GM10847 (cell line): ENCODE measurements around the gene CDK11B.

ENCODE experiments used
- POLR2A ChIP-seq: IDR thresholded peaks from 2 replicates; pipeline ENCODE4 v1.6.1; 2011; ENCODE audit not compliant: insufficient read length; ENCODE audit errors: extremely low read depth

The CDK11B gene

GRCh38 chr1:1627829-1628753 is 30.7 kb downstream of the CDK11B start:
- TF ChIP-seq POLR2A = no peak

GRCh38 chr1:1627261-1627828 is 31.5 kb downstream of the CDK11B start:
- no peak for TF ChIP-seq POLR2A

GRCh38 chr1:1626207-1627141 is 32.3 kb downstream of the CDK11B start:
- TF ChIP-seq POLR2A = no peak

- no peak for TF ChIP-seq POLR2A
These were observed 33.0 kb downstream of the CDK11B start for GRCh38 chr1:1625824-1626206.

GRCh38 chr1:1625404-1625775 is 33.4 kb downstream of the CDK11B start:
- no peak for TF ChIP-seq POLR2A

- TF ChIP-seq POLR2A = no peak
These were observed 34.1 kb downstream of the CDK11B start for GRCh38 chr1:1624443-1625403.

- no peak for TF ChIP-seq POLR2A
These were observed 35.0 kb downstream of the CDK11B start for GRCh38 chr1:1623631-1624442.

GRCh38 chr1:1623181-1623630 is 35.6 kb downstream of the CDK11B start:
- no peak for TF ChIP-seq POLR2A

GRCh38 chr1:1622788-1623094 is 36.1 kb downstream of the CDK11B start:
- TF ChIP-seq POLR2A = no peak

GRCh38 chr1:1622010-1622787 is 36.6 kb downstream of the CDK11B start:
- no peak for TF ChIP-seq POLR2A

- no peak for TF ChIP-seq POLR2A
These were observed 37.4 kb downstream of the CDK11B start for GRCh38 chr1:1621173-1622009.

- TF ChIP-seq POLR2A = no peak
These were observed 38.2 kb downstream of the CDK11B start for GRCh38 chr1:1620433-1621139.

- TF ChIP-seq POLR2A = no peak
These were observed 38.9 kb downstream of the CDK11B start for GRCh38 chr1:1619917-1620361.
